Placental pericyte (primary cell): Measurements from ENCODE around the gene NPHS1. TPM values are rescaled to one million over a fixed set of nuclear protein-coding genes. Genes with fewer than 3 reads are reported as not detected.

ENCODE experiments used
- small RNA-seq: library from RNA; depleted of rRNA; stranded (forward); fragments of <200 nt; gene quantifications from one replicate; pipeline ENCODE3, GENCODE V24; 2012; ENCODE audit warnings: low replicate concordance
- total RNA-seq: library from RNA; depleted of rRNA; stranded (reverse); fragments of >200 nt; gene quantifications from 2 replicates; pipeline ENCODE4 v1.2.3, GENCODE V29; 2012

Gene NPHS1, protein sequence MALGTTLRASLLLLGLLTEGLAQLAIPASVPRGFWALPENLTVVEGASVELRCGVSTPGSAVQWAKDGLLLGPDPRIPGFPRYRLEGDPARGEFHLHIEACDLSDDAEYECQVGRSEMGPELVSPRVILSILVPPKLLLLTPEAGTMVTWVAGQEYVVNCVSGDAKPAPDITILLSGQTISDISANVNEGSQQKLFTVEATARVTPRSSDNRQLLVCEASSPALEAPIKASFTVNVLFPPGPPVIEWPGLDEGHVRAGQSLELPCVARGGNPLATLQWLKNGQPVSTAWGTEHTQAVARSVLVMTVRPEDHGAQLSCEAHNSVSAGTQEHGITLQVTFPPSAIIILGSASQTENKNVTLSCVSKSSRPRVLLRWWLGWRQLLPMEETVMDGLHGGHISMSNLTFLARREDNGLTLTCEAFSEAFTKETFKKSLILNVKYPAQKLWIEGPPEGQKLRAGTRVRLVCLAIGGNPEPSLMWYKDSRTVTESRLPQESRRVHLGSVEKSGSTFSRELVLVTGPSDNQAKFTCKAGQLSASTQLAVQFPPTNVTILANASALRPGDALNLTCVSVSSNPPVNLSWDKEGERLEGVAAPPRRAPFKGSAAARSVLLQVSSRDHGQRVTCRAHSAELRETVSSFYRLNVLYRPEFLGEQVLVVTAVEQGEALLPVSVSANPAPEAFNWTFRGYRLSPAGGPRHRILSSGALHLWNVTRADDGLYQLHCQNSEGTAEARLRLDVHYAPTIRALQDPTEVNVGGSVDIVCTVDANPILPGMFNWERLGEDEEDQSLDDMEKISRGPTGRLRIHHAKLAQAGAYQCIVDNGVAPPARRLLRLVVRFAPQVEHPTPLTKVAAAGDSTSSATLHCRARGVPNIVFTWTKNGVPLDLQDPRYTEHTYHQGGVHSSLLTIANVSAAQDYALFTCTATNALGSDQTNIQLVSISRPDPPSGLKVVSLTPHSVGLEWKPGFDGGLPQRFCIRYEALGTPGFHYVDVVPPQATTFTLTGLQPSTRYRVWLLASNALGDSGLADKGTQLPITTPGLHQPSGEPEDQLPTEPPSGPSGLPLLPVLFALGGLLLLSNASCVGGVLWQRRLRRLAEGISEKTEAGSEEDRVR (N-terminal part only)
- not detected in 2 replicates for total RNA-seq

DNA sequence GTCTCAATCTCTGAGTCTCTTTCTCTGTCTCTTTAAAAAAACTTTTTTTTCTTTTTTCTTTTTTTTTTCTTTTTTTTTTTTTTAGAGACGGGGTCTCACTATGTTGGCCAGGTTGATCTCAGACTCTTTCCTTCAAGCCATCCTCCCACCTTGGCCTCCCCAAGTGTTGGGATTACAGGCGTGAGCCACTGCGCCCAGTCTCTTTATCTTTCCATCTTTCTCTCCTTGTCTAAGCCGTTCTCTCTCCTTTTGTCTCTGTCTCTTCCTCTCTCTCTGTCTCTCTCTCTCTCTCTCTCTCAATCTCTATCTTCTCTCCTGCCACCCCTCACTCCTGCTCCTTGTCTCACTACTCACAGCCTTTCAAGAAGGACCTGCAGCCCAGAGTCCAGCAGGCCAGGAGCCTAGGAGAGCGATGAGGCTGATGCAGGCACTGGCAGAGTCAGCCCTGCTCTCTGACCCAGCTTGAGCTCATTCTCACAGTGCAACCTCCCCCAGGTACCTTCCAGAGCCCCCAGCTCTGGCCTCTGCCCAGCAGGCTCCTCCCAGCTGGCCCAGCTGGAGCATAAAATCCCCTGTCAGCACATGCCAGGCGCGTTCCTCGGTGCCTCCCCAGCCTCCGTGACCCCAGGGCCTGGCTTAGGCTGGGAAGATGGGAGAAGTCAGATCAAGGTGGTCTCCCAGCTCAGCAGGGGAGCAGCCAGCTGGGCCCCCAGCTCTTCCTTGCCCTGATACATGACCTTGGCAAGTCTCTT, at the start of gene NPHS1:
TSS of gene NPHS1 (minus strand) at position 476 of the 752 bp plus-strand sequence. CDS start 667 bp downstream, outside the sequence.

DNA sequence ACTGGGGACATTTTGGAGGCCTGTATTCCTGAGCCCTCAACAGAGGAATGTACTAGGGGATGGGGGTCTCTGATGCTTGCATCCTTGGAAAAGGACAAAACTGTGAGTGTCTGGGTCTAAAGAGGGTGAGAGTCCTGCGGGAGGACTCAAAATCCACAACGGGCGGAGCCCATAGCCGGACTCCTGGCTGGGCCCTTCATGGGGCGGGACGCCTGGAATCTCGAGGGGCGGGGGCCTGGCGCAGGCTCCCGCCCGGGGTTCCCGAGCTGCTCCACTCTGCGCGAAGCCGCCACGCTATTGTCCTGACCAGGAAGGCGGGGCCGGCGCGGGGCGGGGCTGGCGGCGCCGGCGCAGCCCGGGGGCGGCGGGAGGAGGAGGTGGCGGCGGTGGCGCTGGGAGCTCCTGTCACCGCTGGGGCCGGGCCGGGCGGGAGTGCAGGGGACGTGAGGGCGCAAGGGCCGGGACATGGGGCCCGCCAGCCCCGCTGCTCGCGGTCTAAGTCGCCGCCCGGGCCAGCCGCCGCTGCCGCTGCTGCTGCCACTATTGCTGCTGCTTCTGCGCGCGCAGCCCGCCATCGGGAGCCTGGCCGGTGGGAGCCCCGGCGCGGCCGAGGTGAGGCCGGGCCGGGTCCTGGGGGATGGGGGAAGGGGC, 16.0 kb upstream of the NPHS1 start, which contains the start of gene APLP1:
TSS of gene APLP1 (plus strand) at position 403 of the 651 bp plus-strand sequence. CDS start at position 466, 63 bp downstream.

DNA sequence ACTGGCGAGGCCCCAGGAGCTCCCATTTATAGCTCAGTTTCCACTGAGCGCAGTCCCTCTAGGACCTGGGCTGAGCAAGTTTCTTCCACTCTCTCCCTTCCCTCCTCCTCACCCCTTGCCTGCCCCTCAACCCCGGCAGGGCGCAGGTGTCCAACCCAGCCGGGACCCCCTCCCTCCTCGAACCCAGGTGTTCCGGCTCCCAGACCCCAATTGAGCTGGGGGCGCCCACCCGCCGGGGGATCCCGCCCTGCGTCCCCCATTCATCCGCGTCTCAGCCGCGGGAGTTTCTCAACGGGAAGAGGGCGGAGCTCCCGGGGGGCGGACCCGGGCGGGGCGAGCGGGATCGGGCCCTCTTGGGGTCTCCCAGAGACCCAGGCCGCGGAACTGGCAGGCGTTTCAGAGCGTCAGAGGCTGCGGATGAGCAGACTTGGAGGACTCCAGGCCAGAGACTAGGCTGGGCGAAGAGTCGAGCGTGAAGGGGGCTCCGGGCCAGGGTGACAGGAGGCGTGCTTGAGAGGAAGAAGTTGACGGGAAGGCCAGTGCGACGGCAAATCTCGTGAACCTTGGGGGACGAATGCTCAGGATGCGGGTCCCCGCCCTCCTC, 4.3 kb upstream of the NPHS1 start, which contains the start of gene KIRREL2:
TSS of gene KIRREL2 (plus strand) at position 366 of the 604 bp plus-strand sequence. CDS start at position 575, 209 bp downstream.

DNA sequence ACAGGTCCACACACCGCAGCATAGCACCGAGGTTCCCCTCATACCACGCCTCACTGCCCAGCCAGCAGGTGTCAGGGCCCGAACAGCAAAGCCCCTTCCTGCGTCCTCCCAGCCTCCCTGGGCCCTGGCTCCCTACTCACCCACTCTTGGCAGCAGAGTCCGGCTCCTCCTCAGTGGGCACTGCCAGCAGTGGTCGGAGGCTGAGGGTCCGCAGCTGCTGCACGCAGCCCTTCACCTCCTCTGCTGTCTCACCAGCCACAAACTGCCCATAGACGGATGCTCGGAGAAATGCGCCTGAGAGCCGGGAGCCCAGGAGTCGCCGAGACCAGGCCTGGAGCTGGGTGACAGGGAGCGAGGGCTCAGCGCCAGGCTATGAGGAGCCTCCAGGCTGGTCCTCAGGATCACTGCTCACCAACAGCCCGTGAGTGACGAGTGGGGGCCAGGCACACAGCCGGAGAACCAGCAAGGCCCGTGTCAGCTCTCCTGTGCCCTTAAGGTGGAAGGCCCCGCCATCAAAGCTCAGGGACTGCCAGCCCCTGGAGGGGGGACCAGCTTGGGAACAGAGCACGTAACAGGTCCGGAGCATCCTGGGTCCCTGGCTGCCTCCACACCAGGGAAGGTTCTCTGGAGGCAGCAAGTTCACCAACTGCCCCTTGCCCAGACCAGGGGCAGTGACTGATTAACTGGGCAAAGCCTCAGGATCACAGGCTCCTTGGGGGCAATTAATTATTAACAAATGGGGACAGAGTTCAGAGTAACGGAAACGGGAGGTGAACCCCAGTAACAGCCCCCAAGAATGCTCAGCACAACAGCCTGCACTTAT, 39.9 kb downstream of the NPHS1 start, which contains the start of gene PRODH2:
TSS of gene PRODH2 (minus strand) at position 626 of the 823 bp plus-strand sequence. CDS start at position 586, 40 bp downstream.

Small RNA genes within 50 kb of the gene (small RNA-seq; reads per million reads assigned to genes)
- not detected for gene RN7SL402P

Other genes starting within 250 kb of the NPHS1 start
- 2.2 and 14.2 TPM in 2 replicates for gene HAUS5, start 239.8 kb downstream of the NPHS1 start, total RNA-seq
- 74.6 and 76.2 TPM in 2 replicates for gene RBM42, start 223.5 kb downstream of the NPHS1 start, total RNA-seq
- gene ETV2, start 210.8 kb downstream of the NPHS1 start, total RNA-seq = 0.29 TPM in 1 of 2 replicates, not detected in the other
- gene COX6B1, start 204.2 kb downstream of the NPHS1 start, total RNA-seq = 212 and 274 TPM in 2 replicates
- gene UPK1A, start 186.0 kb downstream of the NPHS1 start, total RNA-seq = not detected in 2 replicates
- gene ZBTB32, start 147.9 kb downstream of the NPHS1 start, total RNA-seq = not detected in 2 replicates
- 10.0 and 14.7 TPM in 2 replicates for gene KMT2B, start 134.5 kb downstream of the NPHS1 start, total RNA-seq
- gene IGFLR1, start 110.1 kb downstream of the NPHS1 start, total RNA-seq = 0.66 and 1.9 TPM in 2 replicates
- 5.3 and 15.3 TPM in 2 replicates for gene U2AF1L4, start 107.1 kb downstream of the NPHS1 start, total RNA-seq
- 10.9 and 12.0 TPM in 2 replicates for gene PSENEN, start 106.9 kb downstream of the NPHS1 start, total RNA-seq
- gene LIN37, start 103.9 kb downstream of the NPHS1 start, total RNA-seq = 17.9 and 29.1 TPM in 2 replicates
- 11.6 and 22.3 TPM in 2 replicates for gene HSPB6, start 95.5 kb downstream of the NPHS1 start, total RNA-seq
- gene PROSER3, start 94.3 kb downstream of the NPHS1 start, total RNA-seq = 10.9 and 17.6 TPM in 2 replicates
- 2.2 and 5.0 TPM in 2 replicates for gene ARHGAP33, start 76.9 kb downstream of the NPHS1 start, total RNA-seq
- gene PRODH2, start 39.7 kb downstream of the NPHS1 start, total RNA-seq = not detected in 2 replicates
- gene KIRREL2, start 4.4 kb upstream of the NPHS1 start, total RNA-seq = not detected in 2 replicates
- gene APLP1, start 16.1 kb upstream of the NPHS1 start, total RNA-seq = 2.0 and 2.1 TPM in 2 replicates
- gene NFKBID, start 48.0 kb upstream of the NPHS1 start, total RNA-seq = 5.3 and 6.4 TPM in 2 replicates
- gene HCST, start 50.0 kb upstream of the NPHS1 start, total RNA-seq = 0.44 and 0.86 TPM in 2 replicates
- not detected in 2 replicates for gene TYROBP, start 55.8 kb upstream of the NPHS1 start, total RNA-seq
- 5.3 and 7.2 TPM in 2 replicates for gene LRFN3, start 83.9 kb upstream of the NPHS1 start, total RNA-seq
- 12.0 and 17.3 TPM in 2 replicates for gene SDHAF1, start 142.7 kb upstream of the NPHS1 start, total RNA-seq
- 0.14 TPM in 1 of 2 replicates, not detected in the other for gene SYNE4, start 156.3 kb upstream of the NPHS1 start, total RNA-seq
- gene ALKBH6, start 161.7 kb upstream of the NPHS1 start, total RNA-seq = 14.0 and 20.2 TPM in 2 replicates
- 7.0 and 22.8 TPM in 2 replicates for gene CLIP3, start 180.4 kb upstream of the NPHS1 start, total RNA-seq
- 2.6 and 3.1 TPM in 2 replicates for gene THAP8, start 201.8 kb upstream of the NPHS1 start, total RNA-seq
- gene WDR62, start 202.4 kb upstream of the NPHS1 start, total RNA-seq = 0.66 and 17.5 TPM in 2 replicates